ACC112 (cell line): ENCODE results near the gene EZH1.

Experiments
- H2AFZ ChIP-seq: fragments of 200-600 bp; sonication (generic); one replicate; pipeline ENCODE4 v1.6.0; 2017; ENCODE audit warnings: antibody characterized with exemption, low read length; ENCODE audit not compliant: unreplicated experiment
- H3K27ac ChIP-seq: fragments of 200-600 bp; sonication (generic); 2 replicates; pipeline ENCODE4 v1.5.1; 2014; ENCODE audit warnings: low read depth, mild to moderate bottlenecking, antibody characterized with exemption, low read length, moderate library complexity
- H3K27me3 ChIP-seq: fragments of 200-600 bp; sonication (generic); 2 replicates; pipeline ENCODE4 v1.6.1; 2014; ENCODE audit warnings: mild to moderate bottlenecking, antibody characterized with exemption, low read length, moderate library complexity, mixed read lengths; ENCODE audit not compliant: insufficient read depth
- H3K36me3 ChIP-seq: fragments of 200-600 bp; sonication (generic); 2 replicates; pipeline ENCODE4 v1.6.1; 2016; ENCODE audit warnings: mild to moderate bottlenecking, antibody characterized with exemption, low read length, moderate library complexity, mixed read lengths; ENCODE audit not compliant: insufficient read depth
- H3K4me1 ChIP-seq: fragments of 200-600 bp; sonication (generic); one replicate; pipeline ENCODE4 v1.6.1; 2016; ENCODE audit warnings: low read length, mixed read lengths; ENCODE audit not compliant: insufficient read depth, unreplicated experiment, control insufficient read depth
- H3K4me3 ChIP-seq: fragments of 200-600 bp; sonication (generic); 2 replicates; pipeline ENCODE4 v1.5.1; 2014; ENCODE audit warnings: mild to moderate bottlenecking, low read depth, low read length
- H3K79me2 ChIP-seq: fragments of 200-600 bp; sonication (generic); one replicate; pipeline ENCODE4 v1.6.0; 2016; ENCODE audit warnings: low read length; ENCODE audit not compliant: control insufficient read depth, unreplicated experiment, insufficient read depth

The EZH1 gene

DNA sequence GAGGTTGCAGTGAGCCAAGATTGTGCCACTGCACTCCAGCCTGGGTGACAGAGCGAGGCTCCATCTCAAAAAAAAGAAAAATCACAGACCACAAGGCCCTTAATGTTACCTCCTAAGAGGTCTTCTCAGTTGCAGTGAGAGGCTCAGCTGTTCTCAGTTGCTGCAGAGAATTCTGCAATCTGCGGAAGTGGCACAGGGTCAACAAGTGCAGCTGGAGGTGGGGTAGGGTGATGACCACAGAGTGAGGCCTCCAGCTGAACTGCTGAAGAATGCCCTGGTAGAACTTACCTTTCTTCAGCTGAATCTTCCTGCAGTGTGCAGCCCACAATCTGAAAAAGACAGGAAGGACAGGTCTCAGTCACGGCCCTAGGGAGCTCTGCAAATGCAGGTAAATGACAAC is 36.3 kb downstream of the EZH1 start:
- no peak overlapping the region for H3K4me3 ChIP-seq
- H3K4me1 ChIP-seq: no peaks in the 10 kb centered on the region
- no peaks in the 10 kb centered on the region for H3K27me3 ChIP-seq
- no peak overlapping the region for H2AFZ ChIP-seq
- no peaks in the 10 kb centered on the region for H3K79me2 ChIP-seq
- 0 out of 2 replicates have a peak, but pooled peaks cover 9% of the 10 kb centered on the region for H3K36me3 ChIP-seq
- H3K27ac ChIP-seq: no peak overlapping the region

GRCh38 chr17:42706732-42707131 is 38.1 kb downstream of the EZH1 start:
- Histone ChIP-seq H3K79me2 (no peaks in the 10 kb centered on the region), H3K36me3 (0 out of 2 replicates have a peak, but pooled peaks cover 12% of the 10 kb centered on the region), H2AFZ (no peak overlapping the region), H3K4me1 (no peaks in the 10 kb centered on the region), H3K27ac (no peak overlapping the region), H3K4me3 (no peak overlapping the region), H3K27me3 (no peaks in the 10 kb centered on the region)

DNA sequence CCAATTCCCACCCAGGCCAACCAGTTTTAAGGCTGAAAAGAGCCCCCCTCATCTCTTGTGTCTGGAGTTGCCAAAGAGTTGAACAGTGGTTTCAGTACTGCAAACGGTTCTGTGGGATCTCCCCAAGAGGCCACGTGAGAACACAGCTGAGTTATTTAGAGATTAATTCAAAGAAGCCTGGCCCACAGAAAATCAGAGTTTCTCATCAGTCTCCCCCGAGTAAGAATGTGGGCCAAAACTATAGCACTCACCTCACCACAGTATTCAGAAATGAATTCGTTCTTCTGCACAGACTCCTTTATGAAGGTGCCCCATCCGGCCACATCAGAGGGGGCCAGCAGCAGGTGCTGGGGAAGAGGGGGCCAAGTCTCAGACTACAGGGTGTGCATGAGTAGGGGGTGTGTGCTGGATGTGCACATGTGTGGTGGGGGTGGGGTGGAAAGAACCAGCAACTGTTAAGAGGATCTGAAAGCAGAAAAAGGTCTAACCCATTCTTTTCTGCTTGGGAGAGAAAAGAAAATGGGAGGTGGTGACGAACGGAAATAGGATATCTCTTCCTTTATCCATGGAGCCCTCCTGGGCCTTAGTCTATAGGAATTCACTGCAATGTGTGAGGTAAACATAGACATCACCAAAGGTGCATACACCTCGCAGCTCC is 39.9 kb downstream of the EZH1 start:
- Histone ChIP-seq H3K4me1 (no peaks in the 10 kb centered on the region), H3K36me3 (0 out of 2 replicates have a peak, but pooled peaks cover 12% of the 10 kb centered on the region), H3K79me2 (no peaks in the 10 kb centered on the region), H2AFZ (no peak overlapping the region), H3K4me3 (no peak overlapping the region), H3K27ac (no peak overlapping the region), H3K27me3 (no peaks in the 10 kb centered on the region)

- H3K4me3 ChIP-seq: no peak overlapping the region
- H3K36me3 ChIP-seq: 0 out of 2 replicates have a peak, but pooled peaks cover 12% of the 10 kb centered on the region
- no peaks in the 10 kb centered on the region for H3K4me1 ChIP-seq
- H3K27ac ChIP-seq: no peak overlapping the region
- H3K27me3 ChIP-seq: no peaks in the 10 kb centered on the region
- no peaks in the 10 kb centered on the region for H3K79me2 ChIP-seq
- H2AFZ ChIP-seq: no peak overlapping the region
Observed at GRCh38 chr17:42704490-42704836, 40.4 kb downstream of the EZH1 start.

DNA sequence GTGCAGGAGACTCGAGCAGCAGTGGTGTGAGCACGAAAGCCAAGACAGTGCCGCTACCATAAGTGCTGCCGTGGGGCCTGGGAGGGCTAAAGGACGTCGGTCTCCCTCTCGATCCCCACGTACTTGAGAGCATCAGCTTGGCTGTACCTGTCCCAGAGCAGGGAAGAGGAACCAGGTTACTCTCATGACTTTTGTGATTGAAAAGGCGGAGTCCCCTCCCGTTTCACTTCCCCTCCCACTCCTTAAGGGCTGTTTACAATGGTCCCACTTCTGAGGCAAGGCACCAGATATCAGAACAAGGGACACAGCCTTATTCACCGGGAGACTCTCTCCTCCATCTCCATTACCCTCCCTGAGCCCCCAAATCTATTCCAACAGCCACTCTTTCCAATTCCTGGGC is 42.4 kb downstream of the EZH1 start:
- Histone ChIP-seq H3K36me3 (0 out of 2 replicates have a peak, but pooled peaks cover 8% of the 10 kb centered on the region), H2AFZ (no peak overlapping the region), H3K4me1 (peaks cover 8% of the 10 kb centered on the region), H3K27me3 (no peaks in the 10 kb centered on the region), H3K79me2 (no peaks in the 10 kb centered on the region), H3K27ac (no peak overlapping the region), H3K4me3 (no peak overlapping the region)

GRCh38 chr17:42700586-42701289 is 44.1 kb downstream of the EZH1 start:
- H3K79me2 ChIP-seq: no peaks in the 10 kb centered on the region
- peaks cover 10% of the 10 kb centered on the region; the same call in 1 of the 2 replicates for H3K36me3 ChIP-seq
- H3K27ac ChIP-seq: no peak overlapping the region
- H3K4me1 ChIP-seq: peaks cover 8% of the 10 kb centered on the region
- no peak overlapping the region for H3K4me3 ChIP-seq
- no peak overlapping the region for H2AFZ ChIP-seq
- H3K27me3 ChIP-seq: no peaks in the 10 kb centered on the region

DNA sequence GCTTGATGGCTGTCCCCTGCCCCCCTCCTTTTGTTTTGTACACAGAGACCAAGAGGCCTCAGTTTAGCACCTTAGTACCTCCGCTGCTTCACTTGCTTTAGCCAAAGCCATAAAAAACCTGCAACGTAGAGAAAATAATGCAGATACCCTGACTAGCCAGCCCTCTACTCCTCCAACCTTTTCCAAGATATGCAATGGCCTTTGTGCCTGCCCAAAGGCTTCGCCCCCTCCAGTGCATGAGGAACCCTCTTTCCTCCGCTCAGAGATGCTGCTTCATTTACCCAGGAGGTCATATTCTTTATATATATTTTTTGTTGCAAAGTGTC is 45.5 kb downstream of the EZH1 start:
- H3K79me2 ChIP-seq: no peaks in the 10 kb centered on the region
- H3K27me3 ChIP-seq: no peaks in the 10 kb centered on the region
- H3K27ac ChIP-seq: no peak overlapping the region
- H3K36me3 ChIP-seq: peaks cover 16% of the 10 kb centered on the region; the same call in 1 of the 2 replicates
- no peak overlapping the region for H3K4me3 ChIP-seq
- H2AFZ ChIP-seq: no peak overlapping the region
- peaks cover 8% of the 10 kb centered on the region for H3K4me1 ChIP-seq

DNA sequence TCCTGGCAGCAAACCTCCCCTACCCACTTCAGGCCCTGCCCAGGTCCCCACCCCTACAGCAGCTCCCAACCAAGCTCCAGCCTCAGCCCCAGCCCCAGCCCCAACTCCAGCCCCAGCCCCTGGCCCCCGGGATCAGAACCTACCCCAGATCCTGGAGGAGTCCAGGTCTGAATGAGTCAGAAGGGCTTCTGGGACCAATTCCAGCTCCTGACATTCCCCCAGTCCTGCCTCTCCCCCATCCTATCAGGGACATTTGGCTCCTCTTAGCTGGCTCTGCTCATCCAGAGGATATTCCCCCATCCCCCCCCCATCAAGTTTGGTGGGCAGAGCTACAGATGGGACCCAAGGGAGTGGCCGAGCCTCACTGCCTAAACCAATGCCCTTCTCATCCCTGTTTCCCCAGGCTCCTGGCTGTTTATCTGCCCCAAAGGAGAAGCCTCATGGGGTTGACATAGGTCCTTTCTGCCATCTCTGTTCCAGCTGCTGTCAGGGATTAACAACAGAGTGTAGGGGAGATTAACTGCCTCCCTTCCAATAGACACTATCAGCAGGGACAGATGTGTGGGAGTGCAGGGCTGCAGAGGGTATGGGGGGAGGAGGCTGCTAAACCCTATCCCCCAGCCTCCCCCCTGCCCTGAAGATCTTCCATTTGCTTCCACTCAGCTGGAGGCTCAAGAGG is 46.0 kb downstream of the EZH1 start:
- H3K4me3 ChIP-seq: no peak overlapping the region
- H3K4me1 ChIP-seq: peaks cover 8% of the 10 kb centered on the region
- H3K36me3 ChIP-seq: peaks cover 14% of the 10 kb centered on the region; the same call in 1 of the 2 replicates
- H3K27ac ChIP-seq: no peak overlapping the region
- no peaks in the 10 kb centered on the region for H3K79me2 ChIP-seq
- no peaks in the 10 kb centered on the region for H3K27me3 ChIP-seq
- no peak overlapping the region for H2AFZ ChIP-seq

- Histone ChIP-seq H3K27me3 (no peaks in the 10 kb centered on the region), H3K4me3 (no peak overlapping the region), H3K36me3 (peaks cover 8% of the 10 kb centered on the region; the same call in 1 of the 2 replicates), H2AFZ (no peak overlapping the region), H3K4me1 (peaks cover 8% of the 10 kb centered on the region), H3K27ac (no peak overlapping the region), H3K79me2 (no peaks in the 10 kb centered on the region)
Observed at GRCh38 chr17:42697108-42697811, 47.6 kb downstream of the EZH1 start.

DNA sequence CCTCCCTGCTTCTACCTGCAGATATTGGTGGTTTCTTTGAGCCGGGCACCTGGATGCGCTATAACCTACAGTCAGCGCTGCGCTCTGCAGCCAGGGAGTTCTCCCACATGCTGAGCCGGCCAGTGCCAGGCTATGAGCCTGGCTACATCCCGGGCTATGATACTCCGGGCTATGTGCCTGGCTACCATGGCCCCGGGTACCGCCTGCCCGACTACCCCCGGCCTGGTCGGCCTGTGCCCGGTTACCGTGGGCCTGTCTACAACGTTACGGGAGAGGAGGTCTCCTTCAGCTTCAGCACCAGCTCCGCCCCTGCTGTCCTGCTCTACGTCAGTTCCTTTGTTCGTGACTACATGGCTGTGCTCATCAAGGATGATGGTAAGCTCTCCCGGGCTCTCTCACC is 49.3 kb downstream of the EZH1 start:
- no peak overlapping the region for H3K4me3 ChIP-seq
- peaks cover 8% of the 10 kb centered on the region; the same call in 1 of the 2 replicates for H3K36me3 ChIP-seq
- H3K4me1 ChIP-seq: peaks cover 8% of the 10 kb centered on the region
- H2AFZ ChIP-seq: no peak overlapping the region
- no peak overlapping the region for H3K27ac ChIP-seq
- H3K27me3 ChIP-seq: no peaks in the 10 kb centered on the region
- H3K79me2 ChIP-seq: no peaks in the 10 kb centered on the region
